GM19193 (cell line): Measurements from ENCODE around the gene OTULINL.

ENCODE experiments used
- POLR2A ChIP-seq: IDR thresholded peaks from 4 replicates; pipeline ENCODE4 v1.6.1; 2011; ENCODE audit not compliant: insufficient read depth, insufficient read length; ENCODE audit errors: extremely low read depth

Gene OTULINL

GRCh38 chr5:14571901-14572300 is 9.7 kb upstream of the OTULINL start:
- TF ChIP-seq POLR2A: no peak

- TF ChIP-seq POLR2A: no peak
Measured at GRCh38 chr5:14572385-14572784, 9.2 kb upstream of the OTULINL start.

GRCh38 chr5:14572836-14573235 is 8.8 kb upstream of the OTULINL start:
- no peak for TF ChIP-seq POLR2A

- no peak for TF ChIP-seq POLR2A
Measured at GRCh38 chr5:14574096-14574495, 7.5 kb upstream of the OTULINL start.

GRCh38 chr5:14574891-14575508 is 6.6 kb upstream of the OTULINL start:
- no peak for TF ChIP-seq POLR2A

GRCh38 chr5:14576206-14576605 is 5.4 kb upstream of the OTULINL start:
- TF ChIP-seq POLR2A: no peak

- TF ChIP-seq POLR2A: no peak
Measured at GRCh38 chr5:14577079-14577725, 4.4 kb upstream of the OTULINL start.

GRCh38 chr5:14577971-14578370 is 3.6 kb upstream of the OTULINL start:
- TF ChIP-seq POLR2A: no peak

GRCh38 chr5:14579246-14579645 is 2.3 kb upstream of the OTULINL start:
- TF ChIP-seq POLR2A: no peak

GRCh38 chr5:14579731-14580397 is 1.7 kb upstream of the OTULINL start:
- TF ChIP-seq POLR2A: no peak

- TF ChIP-seq POLR2A: no peak
Measured at GRCh38 chr5:14580398-14581034, 1.1 kb upstream of the OTULINL start.

GRCh38 chr5:14581891-14582796 is 552 bp downstream of the OTULINL start:
- TF ChIP-seq POLR2A: no peak

GRCh38 chr5:14582797-14583137 is 1.2 kb downstream of the OTULINL start:
- TF ChIP-seq POLR2A: no peak

- no peak for TF ChIP-seq POLR2A
Measured at GRCh38 chr5:14584848-14585247, 3.3 kb downstream of the OTULINL start.

- no peak for TF ChIP-seq POLR2A
Measured at GRCh38 chr5:14587150-14587549, 5.6 kb downstream of the OTULINL start.
